RWPE2 (cell line): ENCODE results near the gene SUN3.
"Not testable (repeated sequence)": the region's sequence is repeated elsewhere in the genome, so short reads cannot be mapped to it uniquely, and the experiment has no call there.

Experiments used
- ATAC-seq: fragments of 200-7000 bp; cut with Tn5 transposase; 3 replicates; pipeline ENCODE4 v1.9.1; 2021; ENCODE audit warnings: low read depth
- DNase-seq: peaks from one replicate; pipeline ENCODE4 v3.0.0-alpha.2; 2020; ENCODE audit warnings: low spot score
- H3K27ac ChIP-seq: fragments of 450-650 bp; 2 replicates; pipeline ENCODE4 v1.5.1; 2017; ENCODE audit warnings: mild to moderate bottlenecking; ENCODE audit not compliant: poor library complexity, severe bottlenecking
- H3K27me3 ChIP-seq: fragments of 250-450 bp; sonication (Bioruptor Pico); 2 replicates; pipeline ENCODE4 v1.5.1; 2021; ENCODE audit warnings: mild to moderate bottlenecking, moderate library complexity; ENCODE audit not compliant: insufficient read depth, poor library complexity, severe bottlenecking
- H3K36me3 ChIP-seq: fragments of 250-450 bp; sonication (Bioruptor Pico); 2 replicates; pipeline ENCODE4 v1.5.1; 2020; ENCODE audit warnings: low read depth, mild to moderate bottlenecking, moderate library complexity
- H3K4me1 ChIP-seq: fragments of 250-450 bp; sonication (Bioruptor Pico); 2 replicates; pipeline ENCODE4 v1.5.1; 2021; ENCODE audit warnings: mild to moderate bottlenecking, moderate library complexity; ENCODE audit not compliant: insufficient read depth, poor library complexity, severe bottlenecking
- H3K4me3 ChIP-seq: fragments of 250-450 bp; sonication (Bioruptor Pico); 2 replicates; pipeline ENCODE4 v1.5.1; 2021; ENCODE audit warnings: mild to moderate bottlenecking, moderate library complexity; ENCODE audit not compliant: severe bottlenecking
- H3K9me3 ChIP-seq: fragments of 250-450 bp; sonication (Bioruptor Pico); 2 replicates; pipeline ENCODE4 v1.5.1; 2021; ENCODE audit warnings: mild to moderate bottlenecking, moderate library complexity; ENCODE audit not compliant: severe bottlenecking
- TF ChIP-seq, protein P1 (sequence below): fragments of 450-650 bp; IDR thresholded peaks from one replicate; pipeline ENCODE4 v1.5.1; 2017; ENCODE audit warnings: mild to moderate bottlenecking, moderate library complexity; ENCODE audit not compliant: poor library complexity, severe bottlenecking

SUN3 gene

DNA sequence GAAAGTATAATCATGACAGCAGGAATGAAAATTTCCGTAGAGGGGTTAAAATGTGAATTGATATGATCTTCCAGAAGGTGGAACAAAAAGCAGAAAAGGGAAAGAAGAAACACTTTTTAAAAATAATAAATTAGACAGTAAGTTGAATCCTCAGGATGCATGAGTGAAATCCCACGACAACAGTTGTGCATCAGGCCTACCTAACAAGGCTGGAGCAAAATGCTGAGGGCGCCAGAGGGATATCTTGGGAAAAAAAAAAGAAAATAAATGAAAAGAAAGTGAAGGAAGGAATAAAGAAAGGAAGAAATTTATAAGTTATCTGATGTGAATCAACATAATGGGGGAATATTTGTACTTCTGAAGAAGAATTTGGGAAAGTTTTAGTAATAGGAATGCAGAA lies 36.5 kb downstream of the SUN3 start:
- H3K4me1 ChIP-seq: peaks cover 3% of the 10 kb centered on the region
- ATAC-seq: no peak
- no peak overlapping the region for H3K4me3 ChIP-seq
- TF ChIP-seq, protein P1, sequence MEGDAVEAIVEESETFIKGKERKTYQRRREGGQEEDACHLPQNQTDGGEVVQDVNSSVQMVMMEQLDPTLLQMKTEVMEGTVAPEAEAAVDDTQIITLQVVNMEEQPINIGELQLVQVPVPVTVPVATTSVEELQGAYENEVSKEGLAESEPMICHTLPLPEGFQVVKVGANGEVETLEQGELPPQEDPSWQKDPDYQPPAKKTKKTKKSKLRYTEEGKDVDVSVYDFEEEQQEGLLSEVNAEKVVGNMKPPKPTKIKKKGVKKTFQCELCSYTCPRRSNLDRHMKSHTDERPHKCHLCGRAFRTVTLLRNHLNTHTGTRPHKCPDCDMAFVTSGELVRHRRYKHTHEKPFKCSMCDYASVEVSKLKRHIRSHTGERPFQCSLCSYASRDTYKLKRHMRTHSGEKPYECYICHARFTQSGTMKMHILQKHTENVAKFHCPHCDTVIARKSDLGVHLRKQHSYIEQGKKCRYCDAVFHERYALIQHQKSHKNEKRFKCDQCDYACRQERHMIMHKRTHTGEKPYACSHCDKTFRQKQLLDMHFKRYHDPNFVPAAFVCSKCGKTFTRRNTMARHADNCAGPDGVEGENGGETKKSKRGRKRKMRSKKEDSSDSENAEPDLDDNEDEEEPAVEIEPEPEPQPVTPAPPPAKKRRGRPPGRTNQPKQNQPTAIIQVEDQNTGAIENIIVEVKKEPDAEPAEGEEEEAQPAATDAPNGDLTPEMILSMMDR: no peak
- peak overlapping the region; percentile 9 for H3K27ac ChIP-seq
- H3K9me3 ChIP-seq: no peaks in the 10 kb centered on the region
- no peak for DNase-seq
- no peaks in the 10 kb centered on the region for H3K27me3 ChIP-seq
- no peaks in the 10 kb centered on the region for H3K36me3 ChIP-seq

DNA sequence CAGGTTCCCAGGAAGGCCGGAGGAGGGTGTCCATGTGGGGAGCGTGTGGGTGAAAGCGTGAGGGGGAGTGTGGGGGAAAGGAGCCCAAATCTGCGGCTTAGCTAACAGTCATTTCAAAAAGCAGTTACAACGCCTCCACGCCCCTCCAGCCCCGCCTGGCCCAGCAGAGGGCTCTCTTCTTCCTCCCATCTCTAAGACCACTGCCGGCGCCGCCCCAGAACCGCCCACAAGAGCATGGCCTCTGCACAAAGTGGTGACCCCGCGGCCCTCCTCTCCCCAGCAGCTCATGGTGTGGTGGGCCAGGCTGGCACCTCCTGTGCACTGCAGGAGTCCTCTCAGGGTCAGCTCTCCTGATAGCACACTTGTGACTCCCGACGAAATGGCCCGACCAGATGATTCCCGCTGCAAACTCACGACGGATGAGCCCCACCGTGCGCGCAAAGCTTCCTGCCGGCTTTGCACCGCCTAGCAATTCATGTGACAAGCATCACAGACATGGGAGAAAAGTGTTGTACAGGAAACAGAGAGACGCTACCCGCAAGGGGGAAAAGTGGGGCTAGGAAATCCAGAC lies 37.1 kb downstream of the SUN3 start:
- Histone ChIP-seq H3K4me1 (peaks cover 3% of the 10 kb centered on the region), H3K27me3 (no peaks in the 10 kb centered on the region), H3K36me3 (no peaks in the 10 kb centered on the region), H3K4me3 (peak overlapping the region; percentile 16), H3K9me3 (no peaks in the 10 kb centered on the region), H3K27ac (peak overlapping the region; percentile 9)
- ATAC-seq (peak; percentile 98), DNase-seq (peak; percentile 77)
- TF ChIP-seq, protein P1: peak; percentile 82

DNA sequence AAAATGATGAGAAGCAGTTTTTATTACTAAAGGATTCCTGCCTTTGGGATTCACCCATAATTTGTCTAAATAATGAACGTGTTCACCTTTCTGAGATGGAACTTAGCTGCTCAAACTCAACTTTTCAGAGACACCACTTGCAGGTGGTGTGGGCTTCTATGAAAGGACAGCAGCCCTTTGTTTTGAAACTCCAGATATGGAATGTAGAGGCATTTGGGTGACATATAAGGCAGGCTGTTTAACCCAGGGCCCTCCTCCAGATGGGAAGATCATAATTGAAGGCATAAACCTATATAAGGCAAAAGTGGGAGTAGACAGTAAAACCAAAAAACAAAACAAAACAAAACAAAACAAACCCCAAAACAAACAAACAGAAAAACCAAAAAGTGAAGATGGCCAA lies 37.6 kb downstream of the SUN3 start:
- ATAC-seq: no peak; the same call in 2 of the 3 replicates
- Histone ChIP-seq H3K36me3 (no peaks in the 10 kb centered on the region), H3K4me3 (no peak overlapping the region), H3K9me3 (no peaks in the 10 kb centered on the region), H3K4me1 (peaks cover 3% of the 10 kb centered on the region), H3K27me3 (no peaks in the 10 kb centered on the region), H3K27ac (no peak overlapping the region)
- DNase-seq: no peak
- TF ChIP-seq, protein P1: no peak

DNA sequence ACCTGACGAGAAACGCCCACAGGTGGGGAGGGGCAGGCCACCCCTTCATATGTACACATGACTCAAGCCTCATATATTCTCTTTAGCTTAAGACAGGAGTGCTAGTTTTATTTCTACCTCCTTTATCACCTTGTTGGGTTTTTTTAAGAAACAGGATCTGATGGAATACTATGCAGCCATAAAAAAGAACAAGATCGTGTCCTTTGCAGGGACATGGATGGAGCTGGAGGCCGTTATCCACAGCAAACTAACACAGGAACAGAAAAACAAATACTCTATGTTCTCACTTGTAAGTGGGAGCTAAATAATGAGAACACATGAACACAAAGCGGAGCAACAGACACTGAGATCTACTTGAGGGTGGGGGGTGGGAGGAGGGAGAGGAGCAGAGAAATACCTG lies 38.3 kb downstream of the SUN3 start:
- no peak overlapping the region for H3K27ac ChIP-seq
- DNase-seq (no peak), ATAC-seq (no peak)
- no peaks in the 10 kb centered on the region for H3K9me3 ChIP-seq
- H3K36me3 ChIP-seq: no peaks in the 10 kb centered on the region
- TF ChIP-seq, protein P1: no peak
- peaks cover 3% of the 10 kb centered on the region for H3K4me1 ChIP-seq
- H3K27me3 ChIP-seq: no peaks in the 10 kb centered on the region
- H3K4me3 ChIP-seq: no peak overlapping the region

DNA sequence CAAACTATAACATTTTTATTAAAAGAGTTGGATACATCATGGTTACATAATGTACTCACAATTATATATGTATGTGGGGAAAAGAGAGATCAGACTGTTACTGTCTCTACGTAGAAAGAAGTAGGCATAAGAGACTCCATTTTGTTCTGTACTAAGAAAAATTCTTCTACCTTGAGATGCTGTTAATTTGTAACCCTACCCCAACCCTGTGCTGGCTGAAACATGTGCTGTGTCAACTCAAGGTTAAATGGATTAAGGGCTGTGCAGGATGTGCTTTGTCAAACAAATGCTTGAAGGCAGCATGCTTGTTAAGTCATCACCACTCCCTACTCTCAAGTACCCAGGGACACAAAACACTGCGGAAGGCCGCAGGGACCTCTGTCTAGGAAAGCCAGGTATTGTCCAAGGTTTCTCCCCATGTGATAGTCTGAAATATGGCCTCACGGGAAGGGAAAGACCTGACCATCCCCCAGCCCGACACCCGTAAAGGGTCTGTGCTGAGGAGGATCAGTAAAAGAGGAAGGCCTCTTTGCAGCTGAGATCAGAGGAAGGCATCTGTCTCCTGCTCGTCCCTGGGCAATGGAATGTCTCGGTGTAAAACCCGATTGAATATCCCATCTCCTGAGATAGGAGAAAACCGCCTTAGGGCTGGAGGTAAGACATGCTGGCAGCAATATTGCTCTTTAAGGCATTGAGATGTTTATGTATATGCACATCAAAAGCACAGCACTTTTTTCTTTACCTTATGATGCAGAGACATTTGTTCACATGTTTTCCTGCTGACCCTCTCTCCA lies 39.1 kb downstream of the SUN3 start:
- H3K27ac ChIP-seq: not testable (repeated sequence)

More for the DNA sequence above, 39.1 kb downstream of the SUN3 start:
- ATAC-seq, H3K9me3 ChIP-seq, DNase-seq, H3K4me1 ChIP-seq, H3K27me3 ChIP-seq, H3K4me3 ChIP-seq, H3K36me3 ChIP-seq: not testable (repeated sequence)
